Ishikawa (cell line): ENCODE results near the gene IL17RC.

ENCODE experiments used
- CEBPB ChIP-seq: IDR thresholded peaks from 2 replicates; pipeline ENCODE4 v1.6.1; 2012
- EGR1 ChIP-seq: IDR thresholded peaks from 2 replicates; pipeline ENCODE4 v1.6.1; 2012
- EP300 ChIP-seq: IDR thresholded peaks from 2 replicates; pipeline ENCODE4 v1.6.1; 2012; ENCODE audit warnings: borderline replicate concordance
- FOXM1 ChIP-seq: IDR thresholded peaks from 2 replicates; pipeline ENCODE4 v1.6.1; 2012; ENCODE audit warnings: low read depth, borderline replicate concordance
- RAD21 ChIP-seq: IDR thresholded peaks from 2 replicates; pipeline ENCODE4 v1.6.1; 2012; ENCODE audit warnings: low read depth
- TAF1 ChIP-seq: IDR thresholded peaks from 2 replicates; pipeline ENCODE4 v1.6.1; 2012; ENCODE audit warnings: low read depth, mild to moderate bottlenecking
- TCF12 ChIP-seq: IDR thresholded peaks from 2 replicates; pipeline ENCODE4 v1.6.1; 2012; ENCODE audit warnings: low read depth
- YY1 ChIP-seq: IDR thresholded peaks from 2 replicates; pipeline ENCODE4 v1.6.1; 2012; ENCODE audit warnings: low read depth
- ZBTB7A ChIP-seq: IDR thresholded peaks from 2 replicates; pipeline ENCODE4 v1.6.1; 2012; ENCODE audit warnings: low read depth
- TF ChIP-seq, protein P1 (sequence below): IDR thresholded peaks from 2 replicates; pipeline ENCODE4 v1.6.1; 2012; ENCODE audit warnings: low read depth, mild to moderate bottlenecking
- TF ChIP-seq, protein P2 (sequence below): IDR thresholded peaks from 2 replicates; pipeline ENCODE4 v1.6.1; 2012
- TF ChIP-seq, protein P3 (sequence below): IDR thresholded peaks from 2 replicates; pipeline ENCODE4 v1.6.1; 2012

DNA sequence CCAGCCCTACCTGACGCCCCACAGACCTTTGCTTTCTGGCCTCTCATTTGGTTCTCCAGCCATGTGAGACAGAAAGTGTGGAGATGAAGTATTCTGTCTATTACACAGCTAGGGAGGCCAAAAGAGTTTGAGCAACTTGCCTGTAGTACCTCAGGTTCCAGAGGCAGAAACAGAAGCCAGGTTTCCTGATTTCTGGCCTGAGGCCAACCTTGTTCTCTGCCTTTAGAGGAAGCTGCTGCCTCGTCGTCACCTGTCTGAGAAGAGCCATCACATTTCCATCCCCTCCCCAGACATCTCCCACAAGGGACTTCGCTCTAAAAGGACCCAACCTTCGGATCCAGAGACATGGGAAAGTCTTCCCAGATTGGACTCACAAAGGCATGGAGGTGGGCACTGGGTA is 10.4 kb upstream of the IL17RC start:
- TF ChIP-seq CEBPB = no peak
- TF ChIP-seq YY1 = no peak
- TF ChIP-seq TAF1 = no peak
- no peak for TF ChIP-seq FOXM1
- TF ChIP-seq EGR1 = no peak
- TF ChIP-seq EP300 = no peak
- TF ChIP-seq ZBTB7A = no peak
- no peak for TF ChIP-seq TCF12
- no peak for TF ChIP-seq RAD21
- TF ChIP-seq, protein P1, sequence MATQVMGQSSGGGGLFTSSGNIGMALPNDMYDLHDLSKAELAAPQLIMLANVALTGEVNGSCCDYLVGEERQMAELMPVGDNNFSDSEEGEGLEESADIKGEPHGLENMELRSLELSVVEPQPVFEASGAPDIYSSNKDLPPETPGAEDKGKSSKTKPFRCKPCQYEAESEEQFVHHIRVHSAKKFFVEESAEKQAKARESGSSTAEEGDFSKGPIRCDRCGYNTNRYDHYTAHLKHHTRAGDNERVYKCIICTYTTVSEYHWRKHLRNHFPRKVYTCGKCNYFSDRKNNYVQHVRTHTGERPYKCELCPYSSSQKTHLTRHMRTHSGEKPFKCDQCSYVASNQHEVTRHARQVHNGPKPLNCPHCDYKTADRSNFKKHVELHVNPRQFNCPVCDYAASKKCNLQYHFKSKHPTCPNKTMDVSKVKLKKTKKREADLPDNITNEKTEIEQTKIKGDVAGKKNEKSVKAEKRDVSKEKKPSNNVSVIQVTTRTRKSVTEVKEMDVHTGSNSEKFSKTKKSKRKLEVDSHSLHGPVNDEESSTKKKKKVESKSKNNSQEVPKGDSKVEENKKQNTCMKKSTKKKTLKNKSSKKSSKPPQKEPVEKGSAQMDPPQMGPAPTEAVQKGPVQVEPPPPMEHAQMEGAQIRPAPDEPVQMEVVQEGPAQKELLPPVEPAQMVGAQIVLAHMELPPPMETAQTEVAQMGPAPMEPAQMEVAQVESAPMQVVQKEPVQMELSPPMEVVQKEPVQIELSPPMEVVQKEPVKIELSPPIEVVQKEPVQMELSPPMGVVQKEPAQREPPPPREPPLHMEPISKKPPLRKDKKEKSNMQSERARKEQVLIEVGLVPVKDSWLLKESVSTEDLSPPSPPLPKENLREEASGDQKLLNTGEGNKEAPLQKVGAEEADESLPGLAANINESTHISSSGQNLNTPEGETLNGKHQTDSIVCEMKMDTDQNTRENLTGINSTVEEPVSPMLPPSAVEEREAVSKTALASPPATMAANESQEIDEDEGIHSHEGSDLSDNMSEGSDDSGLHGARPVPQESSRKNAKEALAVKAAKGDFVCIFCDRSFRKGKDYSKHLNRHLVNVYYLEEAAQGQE = no peak
- TF ChIP-seq, protein P2, sequence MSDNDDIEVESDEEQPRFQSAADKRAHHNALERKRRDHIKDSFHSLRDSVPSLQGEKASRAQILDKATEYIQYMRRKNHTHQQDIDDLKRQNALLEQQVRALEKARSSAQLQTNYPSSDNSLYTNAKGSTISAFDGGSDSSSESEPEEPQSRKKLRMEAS = no peak
- TF ChIP-seq, protein P3, sequence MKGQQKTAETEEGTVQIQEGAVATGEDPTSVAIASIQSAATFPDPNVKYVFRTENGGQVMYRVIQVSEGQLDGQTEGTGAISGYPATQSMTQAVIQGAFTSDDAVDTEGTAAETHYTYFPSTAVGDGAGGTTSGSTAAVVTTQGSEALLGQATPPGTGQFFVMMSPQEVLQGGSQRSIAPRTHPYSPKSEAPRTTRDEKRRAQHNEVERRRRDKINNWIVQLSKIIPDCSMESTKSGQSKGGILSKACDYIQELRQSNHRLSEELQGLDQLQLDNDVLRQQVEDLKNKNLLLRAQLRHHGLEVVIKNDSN = no peak
